ENCODE results near the gene ARFGAP2.

GRCh38 chr11:47148270-47148669 lies 28.4 kb downstream of the ARFGAP2 start:
- no peak for TF ChIP-seq CTCF (conservative IDR thresholded peaks at IDR 0.05)
- no peak for TF ChIP-seq ZFX (IDR thresholded peaks at IDR 0.05)

All from C4-2B (cell line).